22Rv1 (cell line): ENCODE measurements around the gene PRR4.

Source experiments
- H3K27ac ChIP-seq: fragments of 450-650 bp; 2 replicates; pipeline ENCODE4 v1.5.1; 2017
- CTCF ChIP-seq: fragments of 450-650 bp; IDR thresholded peaks from 2 replicates; pipeline ENCODE4 v1.5.1; 2017; ENCODE audit warnings: mild to moderate bottlenecking
- ZFX ChIP-seq: fragments of 450-650 bp; IDR thresholded peaks from 2 replicates; pipeline ENCODE4 v1.6.1; 2017; ENCODE audit warnings: antibody characterized with exemption, borderline replicate concordance

Gene PRR4

GRCh38 chr12:10807186-10807585 is 42.1 kb downstream of the PRR4 start, which contains the start of gene TAS2R8:
TAS2R8 (minus strand) TSS chr12:10807286; CDS start chr12:10806980, 306 bp downstream.
- no peak for TF ChIP-seq ZFX
- TF ChIP-seq CTCF = no peak
- no peak within 1 kb of the TSS for H3K27ac ChIP-seq

GRCh38 chr12:10802587-10802986 is 46.7 kb downstream of the PRR4 start, which contains the start of gene TAS2R7:
TAS2R7 (minus strand) TSS chr12:10802627; CDS start chr12:10802570, 57 bp downstream.
- no peak within 1 kb of the TSS for H3K27ac ChIP-seq
- TF ChIP-seq CTCF (no peak), ZFX (no peak)

GRCh38 chr12:10801741-10802140 is 47.5 kb downstream of the PRR4 start:
- TF ChIP-seq CTCF (no peak), ZFX (no peak)
- H3K27ac ChIP-seq = no peak overlapping the region
